Effector CD4-positive, alpha-beta T cell (primary cell): ENCODE measurements around the gene DNHD1.

ENCODE experiments used
- DNase-seq: peaks from one replicate; pipeline ENCODE4 v3.0.0-alpha.2; 2020

DNHD1 gene

DNA sequence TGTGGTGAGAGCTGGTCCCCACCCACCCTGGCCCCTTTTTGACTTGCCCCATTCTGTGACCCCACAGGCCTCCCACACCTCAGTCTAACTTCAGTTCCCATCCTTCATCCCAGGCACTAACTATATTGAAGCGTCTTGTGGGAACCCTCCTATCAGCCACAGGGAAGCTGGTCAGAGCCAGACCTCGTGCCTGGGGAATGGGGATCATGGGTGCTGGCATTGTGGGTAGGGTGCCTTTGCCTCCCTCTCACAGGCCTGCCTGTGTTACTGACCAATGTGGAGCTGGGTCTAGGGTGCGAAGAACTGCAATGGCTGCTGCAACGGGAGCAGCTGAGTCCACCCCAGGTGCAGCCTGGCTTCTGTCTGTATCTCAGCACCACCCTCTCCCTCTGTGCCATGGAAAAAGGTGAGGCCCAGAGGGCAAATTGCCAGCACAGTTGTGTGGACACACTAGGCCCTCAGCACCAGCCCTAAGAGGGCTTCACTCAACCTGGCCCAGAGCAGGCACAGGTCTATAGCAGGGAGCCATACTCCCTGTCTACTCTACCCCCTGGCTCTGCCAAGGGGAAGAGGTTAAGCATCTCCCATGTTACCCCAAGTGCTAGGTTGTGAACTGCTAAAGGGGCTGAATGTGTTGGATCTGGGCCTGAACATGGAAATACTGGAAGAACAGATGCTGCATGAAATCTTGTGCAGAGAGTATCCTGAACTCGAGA lies 69.1 kb downstream of the DNHD1 start:
- no peak for DNase-seq

DNA sequence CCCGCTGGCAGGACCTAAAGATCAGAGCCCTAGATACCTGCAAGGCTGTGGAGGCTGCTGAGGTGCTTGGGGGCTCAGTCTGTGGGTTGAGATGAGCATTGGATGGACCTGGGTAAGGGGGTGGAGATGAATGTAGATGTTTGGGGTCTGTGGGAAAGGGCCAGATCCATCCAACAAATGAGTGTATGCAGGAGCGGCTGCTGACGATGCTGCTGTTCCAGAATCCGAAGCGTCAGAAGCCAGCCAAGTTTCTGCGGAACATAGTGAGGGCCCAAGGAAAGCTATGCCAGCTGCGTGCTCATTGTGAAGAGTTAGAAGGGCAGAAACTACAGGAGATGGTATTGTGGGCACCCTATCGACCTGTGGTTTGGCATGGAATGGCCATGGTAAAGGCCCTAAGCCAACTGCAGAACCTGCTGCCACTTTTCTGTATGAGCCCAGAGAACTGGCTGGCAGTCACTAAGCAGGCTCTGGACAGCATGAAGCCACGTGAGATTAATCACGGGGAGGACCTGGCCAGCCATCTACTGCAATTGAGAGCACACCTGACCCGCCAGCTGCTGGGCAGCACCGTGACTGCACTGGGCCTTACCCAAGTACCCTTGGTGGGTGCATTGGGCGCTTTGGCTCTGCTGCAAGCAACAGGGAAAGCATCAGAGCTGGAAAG lies 69.8 kb downstream of the DNHD1 start:
- no peak for DNase-seq

DNA sequence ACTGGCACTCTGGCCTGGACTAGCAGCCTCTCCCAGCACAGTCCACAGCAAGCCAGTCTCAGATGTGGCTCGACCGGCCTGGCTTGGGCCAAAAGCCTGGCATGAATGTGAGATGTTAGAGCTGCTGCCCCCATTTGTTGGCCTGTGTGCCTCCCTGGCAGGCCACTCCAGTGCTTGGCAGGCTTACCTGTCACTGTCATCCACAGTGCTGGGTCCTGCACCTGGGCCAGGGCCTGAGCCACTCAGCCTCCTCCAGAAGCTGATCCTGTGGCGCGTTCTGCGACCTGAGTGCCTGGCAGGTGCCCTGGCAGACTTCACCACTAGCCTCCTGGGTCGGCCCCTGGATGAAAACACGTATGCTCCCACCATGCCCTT lies 70.3 kb downstream of the DNHD1 start:
- DNase-seq, result no peak

DNA sequence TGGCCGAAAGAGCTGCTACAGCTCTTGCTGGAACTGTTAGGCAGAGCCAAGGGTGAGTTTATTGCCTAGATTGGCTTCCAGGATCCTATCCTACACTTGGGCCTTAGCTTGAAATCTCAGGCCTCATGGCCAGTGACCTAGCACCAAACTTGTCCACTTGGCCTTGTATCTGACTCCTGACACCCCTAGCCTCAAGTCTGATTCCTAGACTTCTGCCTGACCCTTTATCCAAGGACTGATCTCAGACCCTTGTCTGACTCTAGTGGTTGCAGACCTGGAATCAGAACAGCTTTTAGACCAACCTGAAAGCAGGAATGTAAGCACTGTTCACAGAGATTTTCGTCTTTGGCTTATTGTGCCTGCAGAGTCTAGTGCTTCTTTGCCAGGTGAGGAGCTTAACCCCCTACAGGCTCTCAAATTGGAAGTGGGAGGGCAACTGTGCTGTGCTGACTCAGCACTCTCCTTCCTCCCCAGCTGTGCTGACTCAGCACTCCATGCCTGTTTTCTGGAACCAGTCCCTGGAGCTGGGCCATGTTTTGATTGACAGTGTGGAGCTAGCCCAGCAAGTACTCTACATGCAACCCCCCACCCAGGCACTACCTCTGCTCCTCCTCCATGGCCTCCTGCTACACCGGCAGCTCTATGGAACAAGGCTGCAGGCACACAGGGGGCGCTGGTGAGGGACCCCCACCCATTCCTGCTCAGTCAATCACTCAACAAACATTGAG lies 71.3 kb downstream of the DNHD1 start:
- DNase-seq, result no peak

DNA sequence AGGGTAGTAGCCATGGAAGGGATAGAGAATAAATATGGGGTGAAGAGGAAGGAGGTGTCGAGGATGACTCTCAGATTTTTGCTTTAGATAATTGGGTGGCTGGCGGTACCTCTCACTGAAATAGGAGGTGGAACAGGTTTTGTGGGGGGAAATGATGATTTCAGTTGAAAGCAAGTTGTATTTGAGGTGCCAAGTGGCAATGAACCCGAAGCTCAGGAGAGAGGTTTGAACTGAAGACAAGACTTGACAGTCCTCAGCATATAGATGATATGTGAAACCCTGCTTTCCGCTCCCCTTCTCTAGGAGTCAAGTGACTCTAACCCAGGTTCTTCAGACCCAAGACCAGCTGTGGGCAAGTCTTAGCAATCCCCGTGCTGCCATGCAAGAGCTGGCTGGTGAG lies 72.6 kb downstream of the DNHD1 start:
- DNase-seq, result no peak

DNA sequence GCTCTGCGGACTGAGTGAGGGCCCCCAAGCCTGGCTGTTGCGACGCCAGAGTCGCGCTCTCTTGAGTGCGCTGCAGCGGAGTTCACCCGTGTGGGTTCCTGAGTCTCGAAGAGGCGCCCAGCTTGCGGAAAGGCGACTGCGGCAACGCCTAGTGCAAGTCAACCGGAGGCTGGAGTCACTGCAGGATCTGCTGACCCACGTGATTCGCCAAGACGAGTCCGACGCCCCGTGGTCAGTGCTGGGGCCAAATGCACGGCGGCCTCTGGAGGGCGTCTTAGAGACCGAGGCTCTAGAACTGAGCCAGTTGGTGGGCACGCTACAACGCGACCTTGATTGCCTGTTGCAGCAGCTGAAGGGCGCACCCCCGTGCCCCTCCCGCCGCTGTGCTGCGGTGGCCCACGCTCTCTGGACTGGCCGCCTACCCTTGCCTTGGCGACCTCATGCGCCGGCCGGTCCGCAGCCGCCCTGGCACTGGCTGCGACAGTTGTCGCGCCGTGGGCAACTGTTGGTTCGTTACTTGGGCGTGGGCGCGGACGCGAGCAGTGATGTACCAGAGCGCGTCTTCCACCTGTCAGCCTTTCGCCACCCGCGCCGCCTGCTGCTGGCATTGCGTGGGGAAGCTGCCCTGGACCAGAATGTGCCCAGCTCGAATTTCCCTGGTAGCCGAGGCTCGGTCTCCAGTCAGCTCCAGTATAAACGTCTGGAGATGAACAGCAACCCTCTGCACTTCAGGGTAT lies 73.8 kb downstream of the DNHD1 start:
- no peak for DNase-seq

DNA sequence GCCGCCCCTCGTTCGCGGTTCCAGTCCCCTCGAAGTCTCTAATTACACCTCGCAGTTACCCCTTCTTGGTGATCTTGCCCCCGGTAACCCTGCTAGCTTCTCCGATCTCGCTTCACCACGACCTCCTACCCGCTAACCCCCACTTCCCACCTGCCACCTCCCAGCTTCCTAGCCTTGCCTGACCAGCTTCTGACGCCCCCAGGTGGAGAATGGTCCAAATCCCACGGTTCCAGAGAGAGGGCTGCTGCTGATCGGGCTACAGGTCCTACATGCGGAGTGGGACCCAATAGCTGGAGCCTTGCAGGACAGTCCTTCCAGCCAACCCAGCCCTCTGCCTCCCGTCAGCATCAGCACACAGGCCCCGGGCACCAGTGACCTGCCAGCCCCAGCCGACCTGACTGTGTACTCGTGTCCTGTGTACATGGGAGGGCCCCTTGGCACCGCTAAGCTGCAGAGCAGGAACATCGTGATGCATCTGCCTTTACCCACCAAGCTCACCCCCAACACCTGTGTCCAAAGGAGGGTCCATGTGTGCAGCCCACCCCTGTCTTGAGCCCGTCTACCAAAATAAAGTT lies 74.4 kb downstream of the DNHD1 start:
- no peak for DNase-seq

DNA sequence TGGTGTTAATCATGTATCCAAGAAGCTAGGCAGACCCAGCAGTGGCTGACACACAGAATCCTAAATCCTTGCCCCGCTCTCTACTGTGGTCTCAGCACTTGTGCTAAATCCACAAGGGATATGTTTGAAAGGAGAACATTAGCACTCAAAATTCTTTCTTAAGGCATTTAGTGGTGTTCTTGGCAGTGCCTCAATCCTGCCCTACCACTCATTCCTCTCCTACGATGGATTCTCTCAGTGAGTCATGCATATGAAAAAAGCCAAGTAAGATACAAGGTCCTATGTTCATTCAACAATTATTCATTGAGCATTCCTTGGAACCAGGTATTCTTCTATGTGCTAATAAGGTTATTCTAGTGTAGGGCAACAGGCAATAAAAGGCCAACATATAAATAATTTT lies 75.1 kb downstream of the DNHD1 start:
- DNase-seq, result no peak

DNA sequence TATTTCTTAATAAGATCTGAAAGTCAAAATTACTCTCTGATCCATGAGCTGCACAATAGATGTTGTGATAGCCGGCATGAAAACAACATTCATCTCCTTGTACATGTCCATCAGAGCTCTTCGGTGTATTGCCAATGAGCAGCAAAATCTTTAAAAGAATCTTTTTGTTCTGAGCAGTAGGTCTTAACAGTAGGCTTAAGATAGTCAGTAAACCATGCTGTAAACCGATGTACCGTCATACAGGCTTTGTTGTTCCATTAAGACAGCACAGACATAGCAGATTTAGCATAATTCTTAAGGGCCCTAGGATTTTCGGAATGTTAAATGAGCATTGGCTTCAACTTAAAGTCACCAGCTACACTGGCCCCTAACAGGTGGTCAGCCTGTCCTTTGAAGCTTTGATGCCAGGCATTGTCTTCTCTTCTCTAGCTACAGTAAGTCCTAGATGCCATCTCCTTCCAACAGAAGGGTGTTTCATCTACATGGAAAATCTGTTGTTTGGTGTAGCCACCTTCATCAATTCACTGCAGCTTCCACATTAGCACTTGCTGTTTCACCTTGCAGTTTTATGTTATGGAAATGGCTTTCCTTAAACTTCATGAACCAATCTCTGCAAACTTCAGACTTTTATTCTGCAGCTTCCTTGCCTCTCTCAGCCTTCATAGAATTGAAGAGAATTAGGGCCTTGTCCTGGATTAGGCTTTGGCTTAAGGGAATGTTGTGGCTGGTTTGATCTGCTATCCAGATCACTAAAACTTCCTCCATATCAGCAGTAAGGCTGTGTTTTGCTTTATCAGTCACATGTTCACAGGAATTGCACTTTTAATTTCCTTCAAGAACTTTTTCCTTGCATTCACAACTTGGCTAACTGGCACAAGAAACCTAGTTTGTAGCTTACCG lies 78.0 kb downstream of the DNHD1 start:
- DNase-seq, result no peak

DNA sequence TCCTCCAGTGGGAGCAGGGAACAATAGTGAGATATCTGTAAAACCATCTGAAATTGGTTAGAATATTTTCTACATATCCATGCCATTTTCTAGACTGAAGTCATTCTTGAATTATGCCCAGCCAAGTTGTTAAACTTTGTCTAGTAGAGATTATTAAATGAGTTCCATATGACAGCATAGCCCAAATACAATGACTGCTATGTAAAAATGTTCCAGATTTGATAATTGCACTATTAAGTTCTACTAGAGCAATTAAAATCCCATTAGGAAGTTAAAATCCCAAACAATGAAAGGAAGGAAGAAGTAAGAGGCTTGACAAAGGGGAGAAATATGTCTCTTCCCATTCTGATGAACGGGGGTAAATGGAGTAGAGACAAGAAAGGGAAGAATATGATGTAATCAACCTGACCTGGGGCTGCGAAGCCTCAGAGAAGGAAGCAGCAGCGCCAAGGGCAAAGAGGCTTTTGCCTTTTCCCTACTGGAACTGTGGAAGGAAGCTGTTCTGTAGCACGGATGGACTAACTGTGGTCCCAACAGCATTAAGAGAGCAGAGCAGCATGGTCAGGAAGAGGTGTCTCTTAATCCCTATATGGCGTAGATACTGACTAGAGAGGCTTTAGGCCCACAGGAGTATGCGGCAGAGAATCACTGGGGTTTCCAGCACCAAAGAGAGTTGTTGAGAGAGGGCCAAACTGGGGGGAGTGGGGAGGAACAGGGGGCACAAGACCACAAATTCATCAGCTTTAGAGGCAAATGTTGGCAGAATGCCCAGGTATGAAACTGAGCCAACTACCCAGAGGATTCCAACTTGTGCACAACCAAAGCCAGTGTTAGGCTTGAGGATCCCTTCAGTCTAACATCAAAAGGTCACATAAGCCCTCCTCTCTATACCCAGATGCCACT lies 79.6 kb downstream of the DNHD1 start:
- DNase-seq, result no peak

DNA sequence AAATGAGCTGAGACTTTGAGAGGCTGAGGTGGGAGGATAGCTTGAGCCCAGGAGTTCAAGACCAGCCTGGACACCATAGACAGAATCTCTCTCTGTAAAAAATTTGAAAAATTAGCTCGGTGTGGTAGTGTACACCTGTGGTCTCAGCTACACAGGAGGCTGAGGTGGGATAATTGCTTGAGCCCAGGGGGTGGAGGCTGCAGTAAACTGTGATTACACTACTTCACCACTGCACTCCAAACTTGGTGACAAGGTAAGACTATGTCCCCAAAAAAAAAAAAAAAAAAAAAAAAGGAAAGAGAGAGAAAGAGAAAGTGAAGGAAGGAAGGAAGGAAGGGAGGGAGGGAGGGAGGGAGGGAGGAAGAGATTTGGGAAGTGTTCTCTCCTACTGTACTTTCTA lies 81.1 kb downstream of the DNHD1 start:
- DNase-seq, result no peak

DNA sequence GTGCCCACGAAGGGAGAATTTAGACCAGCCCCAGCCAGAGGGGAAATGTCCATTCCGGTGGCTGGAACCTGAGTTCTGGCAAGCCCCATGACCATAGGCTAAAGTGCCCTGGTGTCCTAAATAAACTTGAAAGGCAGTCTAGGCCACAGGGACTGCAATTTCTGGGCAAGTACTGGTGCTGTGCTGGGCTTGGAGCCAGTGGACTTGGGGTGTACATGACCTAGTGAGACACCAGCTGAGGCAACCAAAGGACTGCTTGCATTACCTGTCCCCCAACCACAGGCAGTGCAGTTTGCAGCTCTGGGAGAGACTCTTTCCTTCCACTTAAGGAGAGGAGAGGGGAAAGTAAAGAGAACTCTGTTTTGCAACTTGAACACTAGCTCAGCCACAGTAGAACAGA lies 82.6 kb downstream of the DNHD1 start:
- no peak for DNase-seq

DNA sequence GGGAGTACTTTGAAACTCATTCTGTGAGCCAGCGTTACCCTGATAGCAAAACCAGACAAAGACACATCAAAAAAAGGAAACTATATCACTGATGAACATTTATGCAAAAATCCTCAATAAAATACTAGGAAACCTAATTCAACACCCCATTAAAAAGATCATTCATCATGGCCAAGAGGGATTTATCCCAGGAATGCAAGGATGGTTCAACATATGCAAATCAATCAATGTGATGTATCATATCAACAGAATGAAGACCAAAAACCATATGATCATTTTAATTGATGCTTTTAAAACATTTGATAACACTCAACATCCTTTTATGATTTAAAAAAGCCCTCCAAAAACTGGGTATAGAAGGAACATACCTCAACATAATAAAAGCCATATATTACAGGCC lies 86.5 kb downstream of the DNHD1 start:
- no peak for DNase-seq

DNA sequence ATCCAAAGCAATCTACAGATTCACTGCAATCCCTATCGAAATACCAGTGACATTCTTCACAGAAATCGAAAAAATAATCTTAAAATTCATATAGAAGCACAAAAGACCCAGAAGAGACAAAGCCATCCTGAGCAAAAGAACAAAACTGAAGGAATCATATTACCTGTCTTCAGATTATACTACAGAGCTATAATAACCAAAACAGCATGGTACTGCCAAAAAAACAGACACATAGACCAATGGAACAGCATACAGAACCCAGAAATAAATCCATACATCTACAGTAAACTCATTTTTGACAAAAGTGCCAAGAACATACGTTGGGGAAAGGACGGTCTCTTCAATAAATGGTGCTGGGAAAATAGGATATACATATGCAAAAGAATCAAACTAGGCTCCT lies 87.4 kb downstream of the DNHD1 start:
- DNase-seq, result no peak

DNA sequence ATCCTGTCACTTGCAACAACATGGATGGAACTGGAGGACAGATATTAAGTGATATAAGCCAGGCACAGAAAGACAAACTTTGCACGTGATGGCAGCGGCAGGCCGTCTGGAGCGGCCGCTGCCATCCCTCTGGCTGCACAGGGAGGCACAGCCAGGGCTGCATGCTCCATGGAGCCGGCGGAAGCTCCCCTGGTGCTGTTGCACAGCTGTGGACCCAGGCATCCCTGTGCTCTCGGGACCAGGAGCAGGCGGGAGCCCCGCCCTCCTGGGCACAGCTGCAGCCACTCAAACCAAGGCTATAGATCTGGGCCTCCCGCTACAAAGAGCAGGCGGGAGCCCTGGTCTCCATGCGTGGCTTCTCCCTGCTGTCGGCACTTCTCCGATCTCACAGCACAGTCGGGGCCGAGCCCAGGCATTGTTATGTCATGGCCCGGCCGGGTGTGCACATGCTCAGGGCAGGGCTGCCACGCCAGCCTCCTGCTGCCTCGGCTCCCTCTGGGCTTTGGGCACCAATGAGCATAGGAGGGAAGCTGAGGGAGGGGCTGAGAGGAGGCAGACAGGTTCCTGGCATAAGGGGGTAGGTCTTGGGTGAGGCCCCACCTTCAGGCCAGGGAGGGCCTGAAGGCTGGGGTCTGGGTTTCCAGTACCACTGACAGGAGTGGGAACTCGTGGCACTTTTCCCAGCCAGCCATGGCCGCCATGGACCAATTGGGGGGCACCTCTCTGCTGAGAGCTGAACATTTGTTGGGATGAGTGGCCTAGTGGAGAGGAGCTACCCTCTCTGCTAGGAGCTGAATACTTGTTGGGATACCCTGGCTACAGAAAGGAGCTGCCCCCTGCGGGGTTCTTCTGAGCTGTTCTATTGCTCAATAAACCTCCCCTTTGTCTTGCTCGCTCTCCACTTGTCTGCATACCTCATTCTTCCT lies 89.6 kb downstream of the DNHD1 start:
- no peak for DNase-seq

DNA sequence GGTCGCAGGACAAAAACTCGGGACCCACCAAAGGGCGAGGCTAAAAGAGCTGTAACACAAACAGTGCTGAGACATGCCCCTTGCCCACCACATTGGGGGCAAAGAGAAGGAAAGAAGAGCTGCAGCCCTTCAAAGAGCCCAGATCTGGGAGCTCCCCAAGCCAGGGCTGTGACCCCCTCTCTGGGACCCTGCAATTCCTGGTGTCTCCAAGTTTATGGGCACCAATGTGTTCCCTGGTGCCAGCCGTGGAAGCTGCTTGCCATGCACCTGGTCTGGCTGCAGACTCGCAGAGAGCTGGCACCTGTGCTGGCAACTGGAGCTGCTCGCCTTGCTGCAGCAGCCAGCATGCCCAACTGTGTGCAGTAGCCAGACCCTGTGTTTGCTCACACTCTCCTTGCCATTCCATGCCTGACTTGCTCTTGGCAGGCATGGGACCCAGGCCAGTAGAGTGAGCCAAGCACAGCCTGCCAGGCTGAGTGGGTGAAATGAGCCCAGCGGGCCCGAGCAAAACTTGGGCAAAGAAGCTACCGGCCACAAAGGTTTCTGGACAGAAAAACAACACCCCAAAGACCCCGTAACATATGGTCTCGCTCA lies 90.4 kb downstream of the DNHD1 start:
- DNase-seq, result no peak

DNA sequence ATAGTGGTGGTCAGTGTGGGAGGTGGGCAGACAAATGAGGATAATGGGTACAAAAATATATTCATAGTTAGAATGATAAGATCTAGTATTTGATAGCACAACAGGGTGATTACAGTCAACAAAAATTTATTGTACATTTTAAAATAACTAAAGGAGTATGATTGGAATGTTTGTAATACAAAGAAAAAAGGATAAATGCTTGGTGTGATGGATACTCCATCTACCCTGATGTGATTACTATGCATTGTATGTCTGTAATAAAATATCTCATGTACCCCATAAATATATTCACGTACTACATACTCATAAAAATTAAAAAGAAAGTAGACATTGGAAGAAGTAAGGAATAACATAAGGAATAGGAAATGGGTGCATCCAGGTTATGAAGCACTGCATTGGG lies 90.9 kb downstream of the DNHD1 start:
- DNase-seq, result no peak

DNA sequence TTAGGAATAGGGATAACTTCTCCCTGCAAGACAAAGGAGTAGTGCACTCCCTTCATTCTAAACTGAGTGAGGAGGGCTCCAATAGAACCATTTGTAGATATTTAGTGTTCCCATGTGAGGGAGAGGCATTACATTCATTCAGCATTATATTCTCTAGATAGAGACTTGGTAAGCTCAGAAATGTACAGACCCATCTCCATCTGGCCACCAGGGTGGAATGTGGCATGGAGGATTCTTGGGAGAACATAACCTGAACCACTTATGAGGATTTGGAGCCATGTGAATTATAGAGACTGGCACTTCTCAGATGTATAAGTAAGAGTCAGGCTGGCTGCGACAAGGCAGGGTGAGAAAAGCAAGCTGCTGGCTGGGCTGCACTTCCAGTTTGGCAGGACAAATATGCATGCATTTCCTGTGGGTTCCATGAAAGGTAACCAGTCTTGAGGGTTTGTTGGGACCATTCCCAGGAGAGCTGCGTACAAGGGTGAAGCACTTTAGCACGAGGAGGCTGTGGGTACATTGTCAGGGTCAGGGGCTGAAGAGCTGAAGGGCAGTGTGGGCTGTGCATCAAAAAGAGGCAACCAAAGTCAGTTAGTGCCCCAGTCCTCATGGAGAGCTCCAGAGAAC lies 97.2 kb downstream of the DNHD1 start:
- no peak for DNase-seq
